ENCODE data around the gene MED25.

- no peak for TF ChIP-seq POLR2A (IDR thresholded peaks at IDR 0.05)
- TF ChIP-seq, protein P1, sequence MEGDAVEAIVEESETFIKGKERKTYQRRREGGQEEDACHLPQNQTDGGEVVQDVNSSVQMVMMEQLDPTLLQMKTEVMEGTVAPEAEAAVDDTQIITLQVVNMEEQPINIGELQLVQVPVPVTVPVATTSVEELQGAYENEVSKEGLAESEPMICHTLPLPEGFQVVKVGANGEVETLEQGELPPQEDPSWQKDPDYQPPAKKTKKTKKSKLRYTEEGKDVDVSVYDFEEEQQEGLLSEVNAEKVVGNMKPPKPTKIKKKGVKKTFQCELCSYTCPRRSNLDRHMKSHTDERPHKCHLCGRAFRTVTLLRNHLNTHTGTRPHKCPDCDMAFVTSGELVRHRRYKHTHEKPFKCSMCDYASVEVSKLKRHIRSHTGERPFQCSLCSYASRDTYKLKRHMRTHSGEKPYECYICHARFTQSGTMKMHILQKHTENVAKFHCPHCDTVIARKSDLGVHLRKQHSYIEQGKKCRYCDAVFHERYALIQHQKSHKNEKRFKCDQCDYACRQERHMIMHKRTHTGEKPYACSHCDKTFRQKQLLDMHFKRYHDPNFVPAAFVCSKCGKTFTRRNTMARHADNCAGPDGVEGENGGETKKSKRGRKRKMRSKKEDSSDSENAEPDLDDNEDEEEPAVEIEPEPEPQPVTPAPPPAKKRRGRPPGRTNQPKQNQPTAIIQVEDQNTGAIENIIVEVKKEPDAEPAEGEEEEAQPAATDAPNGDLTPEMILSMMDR (IDR thresholded peaks at IDR 0.05), result no peak
Observed at GRCh38 chr19:49791776-49792445, 26.2 kb upstream of the MED25 start.

Data from Peyer's patch (tissue), 4 donors.